AML-193 (cell line): ENCODE data around the gene CD36.

ENCODE experiments used
- DNase-seq, 2 experiments: peaks; one replicate each; lab custom pipeline; 2025; lab: John Stamatoyannopoulos, UW

The CD36 gene

DNA sequence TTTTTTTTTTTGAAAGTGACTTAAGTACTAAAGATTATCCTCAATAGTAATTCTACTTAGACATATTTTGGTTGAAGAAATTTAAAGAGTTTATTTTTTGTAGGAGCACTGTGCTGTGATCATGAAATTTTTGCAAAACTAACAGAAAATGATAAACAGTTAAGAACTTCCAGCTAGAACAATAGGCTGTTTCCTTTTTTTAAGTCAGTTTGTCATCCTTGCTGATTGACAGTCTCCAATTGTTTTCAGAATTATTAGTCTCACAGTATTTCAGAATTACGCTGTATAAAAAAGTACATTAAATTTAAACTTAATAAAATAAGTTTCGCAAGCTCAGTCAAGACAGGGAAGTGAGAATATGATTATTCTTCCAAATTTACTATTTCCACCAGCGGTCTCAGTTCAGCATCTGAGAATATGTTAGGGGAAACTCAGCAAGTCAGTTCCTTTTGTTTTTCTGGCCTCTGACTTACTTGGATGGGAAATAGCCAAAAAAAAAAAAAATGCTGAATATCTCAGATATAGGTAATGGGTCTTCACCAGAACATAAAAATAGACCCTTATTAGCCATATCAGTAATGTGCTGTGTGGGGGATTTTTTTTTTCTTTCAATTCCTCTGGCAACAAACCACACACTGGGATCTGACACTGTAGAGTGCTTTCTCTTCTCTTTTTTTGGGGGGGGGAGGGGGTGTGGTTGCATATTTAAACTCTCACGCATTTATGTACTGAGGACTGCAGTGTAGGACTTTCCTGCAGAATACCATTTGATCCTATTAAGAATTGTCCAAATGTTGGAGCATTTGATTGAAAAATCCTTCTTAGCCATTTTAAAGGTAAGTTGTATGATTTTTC, at the start of gene CD36:
Gene CD36, plus strand, starts transcription at position 732 of the 855 bp plus-strand sequence. CDS start 8,099 bp downstream, outside the sequence.
- DNase-seq: no peak

DNA sequence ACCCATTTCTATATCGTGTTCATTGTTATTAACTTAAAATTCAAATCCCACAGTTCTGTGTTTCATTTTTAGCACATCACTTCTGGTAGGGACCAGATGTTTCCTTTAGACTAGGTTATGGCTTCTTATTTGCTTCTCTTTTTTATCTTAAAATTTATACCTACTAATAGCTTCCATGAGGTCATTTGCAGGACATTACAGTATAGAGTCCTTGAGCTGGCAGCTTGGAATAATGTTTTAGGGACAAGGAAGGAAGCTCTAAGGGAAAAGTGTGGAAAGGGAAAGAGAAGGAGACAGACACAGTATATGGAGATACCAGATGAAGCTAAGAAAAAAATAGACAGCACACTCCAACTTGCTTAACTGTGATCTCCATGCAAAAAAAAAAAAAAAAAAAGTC, 48.8 kb upstream of the CD36 start:
- no peak for DNase-seq

DNA sequence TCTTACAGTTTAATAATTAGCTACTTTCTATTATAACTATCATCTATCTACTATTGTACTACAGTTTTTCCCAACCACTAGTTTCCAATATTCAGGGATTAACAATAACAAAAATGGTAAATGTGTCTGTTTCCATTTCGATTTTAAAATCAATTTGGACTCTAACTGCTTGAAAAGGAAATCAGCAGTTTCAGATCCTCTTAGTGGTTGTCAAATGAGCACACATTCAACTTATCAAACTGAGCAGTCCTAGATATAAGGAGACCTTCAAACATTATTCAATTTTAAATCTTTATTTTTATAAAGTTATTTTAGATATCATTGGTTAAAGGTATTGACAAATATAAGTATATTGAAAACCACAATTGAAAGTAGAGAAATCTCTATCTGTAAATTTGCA, 46.8 kb upstream of the CD36 start:
- DNase-seq: no peak

DNA sequence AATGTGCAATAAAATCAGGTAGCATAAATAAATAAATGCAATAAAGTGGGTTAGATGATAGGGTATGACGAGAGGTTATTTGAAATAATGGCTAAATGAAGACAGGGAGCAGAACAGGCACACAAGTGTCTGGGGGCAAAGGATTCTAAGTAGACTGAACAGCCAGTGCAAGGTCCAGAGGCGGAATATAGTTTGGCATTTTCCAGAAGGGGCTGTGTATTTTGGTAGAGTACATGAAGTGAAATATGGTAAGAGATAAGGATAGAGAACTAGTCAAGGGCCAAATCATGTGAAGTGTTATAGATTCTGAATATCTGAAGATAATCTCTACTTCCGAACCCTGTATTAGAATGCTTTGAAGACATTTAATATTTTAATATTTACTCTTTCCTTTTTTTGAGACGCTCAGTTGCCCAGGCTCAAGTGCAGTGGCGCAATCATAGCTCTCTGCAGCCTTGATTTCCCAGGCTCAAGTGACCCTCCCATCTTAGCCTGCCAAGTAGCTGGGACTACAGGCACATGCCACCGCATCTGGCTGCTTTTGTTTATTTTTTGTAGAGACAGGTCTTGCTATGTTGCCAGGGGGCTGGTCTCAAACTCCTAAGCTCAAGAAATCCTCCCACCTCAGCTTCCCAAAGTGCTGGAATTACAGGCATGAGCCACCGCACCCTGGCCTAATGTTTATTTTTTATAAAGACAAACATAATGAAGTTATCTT, 44.4 kb upstream of the CD36 start:
- DNase-seq: no peak

DNA sequence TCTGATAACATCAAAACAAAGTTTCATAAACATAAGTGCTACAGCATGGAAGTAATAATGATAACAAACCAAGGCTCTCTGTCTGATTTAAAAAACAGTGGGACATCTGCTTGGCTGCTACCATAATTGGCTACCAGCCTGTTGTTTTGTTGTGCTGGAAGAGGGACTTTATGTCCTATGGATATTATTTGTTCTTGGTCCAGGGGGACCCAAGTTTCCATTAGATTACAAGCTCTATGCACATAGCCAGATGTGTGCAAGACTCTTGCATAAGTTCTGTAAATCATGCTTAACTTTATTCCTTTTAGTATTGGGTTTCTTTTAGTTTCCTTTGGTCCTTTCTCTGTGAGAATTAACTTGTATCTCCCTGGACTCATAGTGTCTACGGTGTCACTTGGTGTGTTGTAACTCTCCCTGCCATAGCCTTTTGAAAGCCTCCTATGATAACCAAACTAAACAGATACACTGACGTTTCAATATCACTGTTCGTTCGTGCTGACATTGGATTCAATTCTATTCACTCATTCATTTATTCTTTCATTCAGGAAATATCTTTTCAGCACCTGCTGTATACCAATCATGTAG, 41.4 kb upstream of the CD36 start:
- no peak for DNase-seq

DNA sequence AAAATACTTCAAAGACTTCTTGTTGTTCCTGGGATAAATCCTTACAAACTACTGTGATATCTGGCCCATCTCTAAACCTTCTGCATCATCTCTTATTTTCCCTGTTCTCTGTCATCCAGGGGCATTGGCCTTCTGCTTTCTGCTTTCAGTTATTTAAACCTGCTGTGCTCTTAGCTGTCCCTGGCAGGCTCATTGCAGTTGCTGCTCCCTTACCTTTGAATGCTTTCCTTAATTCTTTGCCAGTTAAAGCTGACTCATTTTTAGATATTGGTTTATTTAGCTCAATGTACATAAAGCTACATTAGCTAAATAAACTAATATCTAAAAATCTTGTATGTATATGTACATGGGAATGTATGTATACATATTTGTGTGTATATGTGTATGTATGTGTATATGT, 40.6 kb upstream of the CD36 start:
- no peak for DNase-seq

DNA sequence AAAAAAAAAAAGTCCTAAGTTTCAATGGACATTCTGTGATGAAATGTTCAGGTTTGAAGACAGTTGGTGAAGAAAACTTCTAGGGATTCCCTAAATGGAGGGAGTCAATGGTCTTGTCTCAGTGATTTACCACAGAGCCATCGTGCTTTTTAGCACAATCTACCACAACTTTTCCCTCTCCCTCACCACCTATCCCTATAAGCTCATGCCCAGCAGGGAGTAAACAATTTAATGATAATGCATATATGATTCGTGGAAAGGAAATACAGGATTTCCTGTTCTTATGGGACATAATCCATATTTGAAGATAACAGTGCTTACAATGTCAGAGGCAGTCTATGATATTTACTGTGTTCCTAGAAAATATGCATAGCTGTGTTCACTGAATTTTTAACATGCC, 38.4 kb upstream of the CD36 start:
- DNase-seq: no peak

DNA sequence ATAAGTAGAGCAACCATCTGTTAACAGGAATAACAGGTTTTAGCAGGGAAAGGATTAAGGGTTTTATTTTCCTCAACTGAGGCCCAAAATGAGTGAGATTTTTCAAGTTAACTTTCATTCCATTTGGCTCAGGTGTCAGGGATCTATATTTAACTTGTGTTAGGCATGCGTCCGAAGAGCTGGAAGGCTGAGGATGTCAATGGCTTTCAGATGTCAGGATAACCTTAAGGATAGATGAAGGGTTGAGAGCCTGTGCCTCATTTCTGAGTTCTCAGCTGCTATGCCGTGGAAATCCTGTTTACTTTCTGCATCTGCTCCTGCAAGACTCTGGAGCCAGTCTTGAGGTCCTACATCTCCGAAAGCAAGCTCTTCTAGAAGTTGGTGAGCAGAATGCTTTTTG, 36.4 kb upstream of the CD36 start:
- no peak for DNase-seq

DNA sequence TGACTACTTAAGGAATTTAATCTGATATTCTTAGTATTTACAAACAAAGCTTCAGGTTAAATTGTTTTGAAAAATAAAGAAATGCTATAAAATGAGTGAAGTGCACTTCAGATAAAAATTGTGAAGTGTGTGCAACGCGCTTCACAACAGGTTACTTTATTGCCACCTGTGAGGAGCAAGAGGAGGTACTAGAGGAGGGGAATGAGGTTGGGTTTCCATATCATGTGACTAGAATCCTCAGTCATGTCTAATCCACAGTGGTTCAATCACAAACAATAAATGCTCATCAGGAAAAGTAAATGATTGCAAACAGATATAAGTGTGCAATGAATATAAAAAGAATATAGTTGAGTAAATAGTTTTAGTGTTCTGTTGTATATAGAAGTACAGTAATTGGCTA, 34.5 kb upstream of the CD36 start:
- no peak for DNase-seq

DNA sequence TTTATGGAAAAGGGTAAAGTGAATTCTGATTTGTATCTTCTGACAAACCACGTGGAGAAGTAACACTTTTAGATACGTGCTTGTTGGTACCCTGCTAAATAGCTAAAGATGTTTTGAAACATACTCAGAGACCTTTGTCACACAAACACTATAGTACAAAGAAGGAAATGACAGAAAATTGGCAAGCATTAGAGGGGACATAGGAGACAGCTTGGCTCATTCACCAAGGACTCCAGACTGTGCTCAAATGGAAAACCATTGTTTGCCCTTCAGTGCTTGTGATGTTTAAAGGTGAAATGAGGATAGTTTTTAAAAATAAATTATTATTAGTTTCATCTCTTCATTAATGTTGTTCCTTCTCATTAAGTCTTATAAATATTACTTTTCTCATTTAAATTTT, 34.0 kb upstream of the CD36 start:
- no peak for DNase-seq

DNA sequence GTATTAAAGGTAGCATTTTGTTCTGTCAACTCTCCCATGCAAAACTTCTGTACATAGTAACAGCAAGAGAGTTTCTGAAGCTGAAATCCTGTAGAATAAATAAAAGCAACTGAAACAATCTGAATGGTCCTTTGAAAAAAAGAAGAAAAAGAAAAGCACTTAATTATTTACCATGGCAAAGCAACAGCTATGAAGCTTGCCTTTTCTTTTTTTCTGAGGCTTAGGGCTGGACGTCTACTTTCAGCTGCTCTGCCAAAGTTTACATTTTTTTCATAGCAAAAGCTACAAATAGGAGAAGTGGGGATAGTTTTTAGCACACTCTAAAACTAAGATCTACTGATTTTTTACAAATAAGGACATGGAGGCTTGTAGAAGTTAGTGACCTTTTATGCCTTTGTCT, 31.3 kb upstream of the CD36 start:
- DNase-seq: no peak

DNA sequence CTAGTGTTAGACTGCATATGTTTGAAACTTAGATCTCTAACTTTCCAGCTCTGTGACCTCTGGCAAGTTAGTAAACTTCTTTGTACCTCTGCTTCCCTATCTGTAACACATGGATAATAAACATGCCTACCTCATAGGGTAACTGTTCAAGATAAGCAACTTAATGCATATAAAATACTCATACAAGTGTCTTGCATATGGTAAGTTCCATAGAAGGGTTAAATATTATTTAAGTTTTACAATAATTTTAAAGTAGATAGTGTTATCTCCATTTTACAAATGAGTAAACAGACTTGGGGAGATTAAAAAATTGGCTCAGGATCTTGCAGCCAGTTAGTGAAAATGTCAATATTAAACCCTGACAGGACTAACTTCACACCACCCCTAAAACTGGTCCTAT, 30.1 kb upstream of the CD36 start:
- no peak for DNase-seq

DNA sequence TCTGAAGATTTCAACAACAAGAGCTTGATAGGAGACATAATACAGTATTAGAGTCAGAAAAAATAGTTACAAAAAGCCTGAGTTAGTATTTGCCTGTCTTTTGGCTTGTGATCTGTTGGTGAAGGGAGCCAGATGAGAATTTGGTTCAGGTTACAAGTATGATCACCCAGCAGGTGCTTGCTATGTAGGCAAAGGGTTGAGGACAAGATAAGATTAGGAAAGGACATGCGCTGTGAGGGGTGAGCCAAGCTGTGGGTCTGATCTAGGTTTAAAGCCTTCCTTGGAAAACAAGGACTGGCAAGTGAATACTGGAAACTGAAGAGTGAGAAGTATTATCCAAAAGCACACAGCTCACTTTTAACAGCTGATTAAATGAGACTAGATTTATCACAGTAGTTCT, 28.7 kb upstream of the CD36 start:
- DNase-seq: no peak

DNA sequence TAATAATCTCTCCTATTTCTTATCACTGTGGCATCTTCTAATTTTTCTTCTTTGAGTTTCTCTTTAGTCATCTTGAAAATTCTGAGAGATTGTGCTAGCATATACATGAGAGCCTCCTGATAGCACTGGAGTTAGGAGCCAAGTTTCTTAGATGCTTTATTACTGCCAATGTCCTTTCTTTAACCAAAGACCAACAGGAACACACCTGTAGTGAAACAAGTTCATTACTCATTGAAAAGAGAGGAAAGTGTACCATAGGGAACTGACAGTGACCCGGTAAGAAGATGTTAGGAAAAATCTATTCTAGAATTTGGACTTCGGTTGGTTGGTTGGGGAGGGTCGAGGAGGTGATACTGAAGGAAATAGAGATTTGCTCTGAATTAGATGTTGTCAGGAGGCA, 27.1 kb upstream of the CD36 start:
- DNase-seq: no peak

DNA sequence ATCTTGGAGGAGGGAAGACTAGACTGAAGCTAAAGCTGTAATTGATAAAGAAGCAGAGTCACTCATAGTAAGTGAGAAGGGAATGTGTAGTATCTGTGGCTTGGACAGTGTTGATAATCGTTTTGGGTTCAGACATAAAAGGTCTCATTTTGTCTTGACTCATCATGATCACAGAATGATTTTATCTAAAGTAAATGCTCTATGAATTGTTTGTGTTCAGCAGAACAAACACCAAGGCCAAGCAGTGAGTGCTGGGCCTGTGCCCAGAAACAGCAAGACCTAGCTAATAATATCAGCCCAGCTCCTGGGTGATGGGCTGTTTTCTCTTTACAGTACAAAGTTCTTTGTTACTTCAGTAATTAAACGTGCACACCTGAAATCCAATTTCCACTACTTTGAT, 26.7 kb upstream of the CD36 start:
- DNase-seq: no peak

DNA sequence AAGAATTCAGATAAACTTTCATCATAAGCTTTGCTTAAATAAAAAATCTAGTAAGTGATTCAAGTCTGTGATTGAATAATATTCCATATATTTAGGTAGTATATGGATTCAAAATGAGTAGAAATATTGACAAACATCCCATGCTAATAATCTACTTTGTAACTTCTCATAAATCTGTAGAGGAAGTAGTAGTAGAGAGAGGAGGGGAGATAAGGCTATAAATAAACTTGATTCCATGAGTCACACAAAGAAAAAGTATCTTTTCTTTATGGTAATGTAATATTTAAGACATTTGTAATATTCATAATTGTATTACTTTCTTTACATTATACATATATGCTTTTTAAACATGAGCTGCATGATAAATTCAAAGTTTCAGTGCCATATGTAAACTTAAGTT, 25.6 kb upstream of the CD36 start:
- no peak for DNase-seq

DNA sequence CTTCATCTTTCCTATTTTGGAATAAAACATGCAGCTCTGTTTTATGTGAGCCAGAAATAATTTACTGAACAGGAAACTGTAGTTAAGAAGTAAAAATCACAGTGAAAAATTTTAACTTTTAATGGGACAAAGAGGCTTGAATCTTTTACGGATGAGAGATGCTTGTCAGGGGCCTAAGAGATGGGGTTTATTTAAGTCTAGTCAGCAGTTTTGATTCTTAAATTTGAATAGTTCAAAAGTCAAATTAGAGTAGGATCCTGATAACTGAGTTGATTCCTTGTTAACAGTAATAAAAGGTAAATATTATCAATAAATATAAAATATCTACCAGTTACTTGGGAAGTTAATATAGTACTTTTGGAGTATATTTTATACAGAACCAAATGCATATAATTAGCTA, 24.9 kb upstream of the CD36 start:
- no peak for DNase-seq

DNA sequence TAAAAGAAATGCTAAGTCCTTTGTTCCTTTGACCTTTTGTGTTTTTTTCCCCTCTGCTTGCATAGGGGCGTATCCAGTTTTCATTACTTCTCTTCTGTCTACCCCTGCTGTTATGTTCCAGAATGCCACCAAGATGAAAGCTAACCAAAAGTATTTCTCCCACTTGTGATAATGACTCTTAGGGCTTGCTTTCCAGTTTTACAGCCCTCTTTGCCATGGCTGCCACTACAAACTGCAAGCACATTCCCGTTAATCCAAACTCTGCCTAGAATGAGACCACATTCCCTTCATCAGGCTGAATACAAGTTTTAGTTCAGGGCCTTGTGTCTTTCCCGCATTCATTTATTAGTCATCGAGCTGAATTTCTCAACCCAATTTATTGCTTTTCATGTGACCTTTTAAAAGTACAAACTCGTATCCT, 23.6 kb upstream of the CD36 start:
- DNase-seq: no peak

DNA sequence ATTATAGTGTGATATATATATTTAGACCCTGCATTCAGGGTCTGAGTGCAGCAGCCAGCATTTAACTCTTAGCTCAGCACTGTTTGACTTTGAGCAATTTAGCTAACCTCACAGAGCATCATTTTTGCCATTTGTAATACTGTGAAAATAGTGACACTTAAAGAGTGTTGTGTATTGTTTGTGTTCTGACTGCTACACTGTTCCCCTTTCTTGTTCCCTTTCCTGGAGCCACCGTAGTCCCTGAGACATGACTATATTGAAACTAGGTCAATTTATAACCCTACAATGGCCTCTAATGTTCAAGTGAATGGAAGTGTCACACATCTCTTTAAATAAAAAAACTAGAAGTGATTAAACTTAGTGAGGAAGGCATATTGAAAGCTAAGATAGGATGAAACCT, 20.3 kb upstream of the CD36 start:
- peak; percentile 24 to 28 for DNase-seq

DNA sequence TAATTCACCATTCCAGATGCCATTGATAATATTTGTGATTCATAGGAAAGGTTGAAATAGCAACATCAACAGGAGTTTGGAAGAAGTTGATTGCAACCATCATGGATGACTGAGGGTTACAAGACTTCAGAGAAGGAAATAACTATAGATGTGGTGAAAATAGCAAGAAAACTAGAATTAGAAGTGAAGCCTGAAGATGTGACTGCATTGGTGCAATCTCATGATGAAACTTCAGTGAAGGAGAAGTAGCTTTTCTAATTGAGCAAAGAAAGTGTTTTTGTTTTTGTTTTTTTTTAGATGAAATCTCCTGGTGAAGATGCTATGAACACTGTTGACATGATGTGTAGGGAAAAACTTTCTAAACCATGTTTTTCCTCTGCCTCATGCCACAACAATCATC, 18.7 kb upstream of the CD36 start:
- no peak for DNase-seq

DNA sequence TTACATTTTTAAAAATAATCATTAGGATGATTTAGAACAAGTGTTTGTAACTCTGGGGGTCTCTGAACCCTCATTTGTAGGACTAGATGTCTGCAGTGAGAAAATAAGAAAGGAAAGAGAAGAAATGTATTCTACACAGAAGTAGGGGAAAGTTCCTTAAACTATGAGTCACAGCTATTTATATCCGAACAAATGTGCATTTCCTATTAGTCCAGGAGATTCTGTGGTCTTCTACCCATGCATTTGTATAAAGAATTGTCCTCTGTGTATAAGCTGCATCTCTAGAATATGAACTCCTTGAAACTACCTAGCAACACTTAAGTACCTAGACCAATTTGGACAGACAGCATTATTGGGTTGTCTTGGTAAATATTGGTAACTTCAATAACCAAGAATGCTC, 15.9 kb upstream of the CD36 start:
- DNase-seq: no peak

DNA sequence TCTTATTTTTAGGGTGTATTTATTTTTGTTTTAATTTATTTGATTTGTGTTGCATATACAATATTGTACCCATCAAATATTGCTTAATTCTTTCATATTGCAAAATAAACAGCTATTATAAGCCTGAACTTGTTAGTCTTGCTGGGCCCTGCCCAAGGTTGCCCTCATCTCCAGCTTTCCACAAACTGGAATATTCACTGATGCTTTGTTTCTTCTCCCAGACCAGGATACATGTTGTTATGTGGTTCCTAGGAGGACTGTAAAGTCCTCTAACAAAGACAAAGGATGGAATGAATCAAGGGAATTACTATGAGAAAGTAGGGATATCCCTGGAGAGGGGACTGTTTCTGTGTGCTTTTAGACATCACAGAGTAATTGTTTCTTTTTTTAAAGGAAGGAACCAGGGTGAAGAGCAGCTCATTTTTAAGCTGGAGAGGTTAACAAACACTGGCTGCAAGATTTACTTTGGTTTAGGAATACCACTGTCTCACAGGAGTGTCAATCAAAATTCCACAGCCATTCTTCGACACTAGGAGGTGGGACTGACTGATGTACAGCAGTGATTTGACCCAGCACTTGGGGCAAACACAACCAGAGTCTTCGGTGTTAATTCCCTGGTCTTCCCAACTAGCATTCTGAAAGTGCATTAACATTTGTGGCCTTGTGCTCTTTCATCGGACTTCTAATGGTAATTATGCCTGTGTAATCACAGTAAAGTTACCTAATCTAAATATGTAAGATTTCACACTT, 14.8 kb upstream of the CD36 start:
- DNase-seq: no peak

DNA sequence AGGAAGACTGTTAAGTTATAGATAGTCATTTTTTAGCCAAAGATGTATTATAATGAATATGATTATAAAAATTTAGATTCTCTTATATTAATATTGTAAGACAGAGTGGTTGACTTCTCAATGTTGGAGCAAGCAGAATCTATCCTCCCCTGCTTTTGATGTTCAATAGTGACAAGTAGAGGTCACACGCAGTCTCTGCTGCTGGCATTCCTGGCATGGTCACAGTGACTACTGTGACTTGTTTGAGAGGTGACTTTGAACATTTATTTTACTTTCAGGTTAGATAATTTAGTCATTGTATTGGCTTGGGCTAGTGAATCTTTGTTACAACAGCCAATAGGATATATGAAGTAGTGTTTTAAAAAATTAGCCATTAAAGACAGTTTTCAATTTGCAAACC, 13.7 kb upstream of the CD36 start:
- no peak for DNase-seq
